Choroid plexus epithelial cell (primary cell): ENCODE results near the gene RPL39L.
A peak's percentile ranks its signal among the peaks of the same experiment; 100 is the strongest.

Experiments used
- DNase-seq: peaks from one replicate; pipeline ENCODE4 v3.0.0-alpha.2; 2010; ENCODE audit warnings: low read depth
- H3K4me3 ChIP-seq: 2 replicates; pipeline ENCODE4 v1.5.1; 2011; ENCODE audit warnings: low read depth, mild to moderate bottlenecking, control low read depth, low read length, moderate library complexity
- TF ChIP-seq, protein P1 (sequence below): conservative IDR thresholded peaks from 2 replicates; pipeline ENCODE4 v1.5.1; 2011; ENCODE audit warnings: low read depth, mild to moderate bottlenecking, control low read depth, inconsistent platforms, low read length, moderate library complexity

The RPL39L gene

GRCh38 chr3:187130346-187131066 lies 8.8 kb downstream of the RPL39L start:
- TF ChIP-seq, protein P1, sequence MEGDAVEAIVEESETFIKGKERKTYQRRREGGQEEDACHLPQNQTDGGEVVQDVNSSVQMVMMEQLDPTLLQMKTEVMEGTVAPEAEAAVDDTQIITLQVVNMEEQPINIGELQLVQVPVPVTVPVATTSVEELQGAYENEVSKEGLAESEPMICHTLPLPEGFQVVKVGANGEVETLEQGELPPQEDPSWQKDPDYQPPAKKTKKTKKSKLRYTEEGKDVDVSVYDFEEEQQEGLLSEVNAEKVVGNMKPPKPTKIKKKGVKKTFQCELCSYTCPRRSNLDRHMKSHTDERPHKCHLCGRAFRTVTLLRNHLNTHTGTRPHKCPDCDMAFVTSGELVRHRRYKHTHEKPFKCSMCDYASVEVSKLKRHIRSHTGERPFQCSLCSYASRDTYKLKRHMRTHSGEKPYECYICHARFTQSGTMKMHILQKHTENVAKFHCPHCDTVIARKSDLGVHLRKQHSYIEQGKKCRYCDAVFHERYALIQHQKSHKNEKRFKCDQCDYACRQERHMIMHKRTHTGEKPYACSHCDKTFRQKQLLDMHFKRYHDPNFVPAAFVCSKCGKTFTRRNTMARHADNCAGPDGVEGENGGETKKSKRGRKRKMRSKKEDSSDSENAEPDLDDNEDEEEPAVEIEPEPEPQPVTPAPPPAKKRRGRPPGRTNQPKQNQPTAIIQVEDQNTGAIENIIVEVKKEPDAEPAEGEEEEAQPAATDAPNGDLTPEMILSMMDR, result no peak
- DNase-seq, result peak; percentile 83
- H3K4me3 ChIP-seq, result no peak overlapping the region

DNA sequence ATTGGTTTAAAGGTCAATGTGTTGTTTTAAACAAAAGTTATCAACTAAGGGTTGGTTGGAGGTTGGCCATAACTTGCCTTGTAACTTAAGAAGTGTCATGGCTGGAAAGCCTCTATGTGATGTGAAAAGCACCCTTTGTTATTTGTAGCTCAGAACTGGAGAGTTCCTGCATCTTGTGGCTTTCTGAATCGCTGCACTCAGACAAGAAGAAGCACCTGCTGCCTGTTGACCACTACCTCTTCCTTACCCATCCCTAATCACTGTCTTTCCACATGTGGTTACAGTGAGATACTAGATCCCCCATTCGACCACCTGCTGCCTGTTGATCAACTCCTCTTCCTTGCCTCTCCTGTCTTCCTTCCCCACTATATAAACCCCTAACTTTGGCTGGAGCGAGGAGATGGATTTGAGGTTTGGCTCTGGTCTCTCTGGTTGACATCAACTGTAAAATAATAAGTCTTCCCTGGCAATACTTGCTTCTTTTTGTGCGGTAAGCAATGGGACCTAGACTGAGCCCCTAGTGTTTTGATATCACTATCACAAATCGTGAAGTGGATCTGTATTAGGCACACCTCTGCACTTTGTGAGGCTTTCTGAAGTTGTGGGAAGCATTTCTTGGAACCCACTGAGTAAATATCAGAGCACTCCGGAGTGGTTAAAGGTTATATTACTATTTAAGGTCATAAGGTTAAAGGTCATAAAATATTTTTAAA lies 13.8 kb downstream of the RPL39L start:
- TF ChIP-seq, protein P1, result no peak
- H3K4me3 ChIP-seq, result no peak overlapping the region
- DNase-seq, result no peak

DNA sequence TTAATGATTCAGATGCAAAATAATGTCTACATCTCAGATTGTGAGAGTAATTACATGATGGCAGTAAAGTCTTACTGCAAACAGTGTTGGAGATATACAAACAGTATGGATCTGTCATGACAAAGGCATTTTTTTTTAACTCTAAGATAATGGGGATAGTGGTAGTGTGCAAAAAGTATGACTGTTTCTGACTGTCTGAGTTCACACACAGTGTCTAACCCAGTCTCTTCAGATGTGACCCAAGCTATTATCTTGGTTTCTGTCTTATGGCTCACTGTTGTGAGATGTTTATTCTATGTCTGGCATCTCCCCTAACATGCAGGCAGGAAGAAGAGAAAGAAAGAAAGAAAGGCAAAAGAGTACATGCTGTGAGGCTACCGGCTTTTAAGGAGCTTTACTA lies 17.0 kb downstream of the RPL39L start:
- TF ChIP-seq, protein P1, result no peak
- DNase-seq, result peak; percentile 21
- H3K4me3 ChIP-seq, result no peak overlapping the region

DNA sequence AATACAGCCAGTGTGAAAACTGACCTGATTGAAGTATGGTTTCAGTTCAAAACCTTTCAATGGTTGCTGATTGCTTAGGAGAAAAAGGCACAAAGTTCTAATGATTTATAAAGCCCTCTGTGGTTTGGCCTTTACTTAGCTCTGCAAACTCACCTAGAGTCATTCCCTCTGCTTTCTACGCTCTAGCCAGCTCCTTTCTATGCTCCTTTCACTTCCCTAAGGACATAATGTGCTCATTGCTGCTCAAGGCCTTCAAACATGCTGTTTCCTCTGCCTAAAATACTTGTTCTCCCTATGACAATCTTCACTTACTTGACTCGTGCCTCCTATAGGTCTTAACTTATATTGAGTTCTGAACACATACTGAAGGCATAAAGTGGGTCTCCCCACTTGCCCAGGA lies 19.0 kb downstream of the RPL39L start:
- TF ChIP-seq, protein P1, result no peak
- H3K4me3 ChIP-seq, result no peak overlapping the region
- DNase-seq, result no peak

GRCh38 chr3:187114511-187114910 lies 24.8 kb downstream of the RPL39L start:
- TF ChIP-seq, protein P1, result no peak
- H3K4me3 ChIP-seq, result no peak overlapping the region
- DNase-seq, result no peak

- peak; percentile 71 for DNase-seq
- TF ChIP-seq, protein P1, result peak; percentile 63
- no peak overlapping the region for H3K4me3 ChIP-seq
Measured at GRCh38 chr3:187112934-187113793, 26.1 kb downstream of the RPL39L start.
